Measurements from ENCODE around the gene ABCA1.
"Not testable (repeated sequence)": the region's sequence is repeated elsewhere in the genome, so short reads cannot be mapped to it uniquely, and the experiment has no call there.

Gene ABCA1

GRCh38 chr9:104963076-104963475 is 35.1 kb upstream of the ABCA1 start:
- CTCF ChIA-PET: no interaction called here
- DNase-seq (ENCODE audit: extremely low spot score): no peak
- TF ChIP-seq FOXK2 (IDR thresholded peaks at IDR 0.05) (no peak), ARNT (IDR thresholded peaks at IDR 0.05) (no peak), HDGF (IDR thresholded peaks at IDR 0.05; ENCODE audit: borderline replicate concordance) (no peak), PKNOX1 (IDR thresholded peaks at IDR 0.05) (no peak), TARDBP (IDR thresholded peaks at IDR 0.05) (no peak), FOXA1 (IDR thresholded peaks at IDR 0.05) (no peak), FOXM1 (IDR thresholded peaks at IDR 0.05; ENCODE audit: borderline replicate concordance) (no peak), BHLHE40 (IDR thresholded peaks at IDR 0.05; ENCODE audit: borderline replicate concordance) (no peak), L3MBTL2 (conservative IDR thresholded peaks at IDR 0.05) (no peak), NFRKB (IDR thresholded peaks at IDR 0.05) (no peak), CTBP1 (IDR thresholded peaks at IDR 0.05; ENCODE audit: borderline replicate concordance) (no peak), ZNF384 (IDR thresholded peaks at IDR 0.05) (no peak), LEF1 (IDR thresholded peaks at IDR 0.05; ENCODE audit: borderline replicate concordance) (no peak), SP1 (IDR thresholded peaks at IDR 0.05) (no peak), SUZ12 (IDR thresholded peaks at IDR 0.05) (no peak), ELF4 (IDR thresholded peaks at IDR 0.05) (no peak)
- POLR2A ChIA-PET: no interaction called here

DNA sequence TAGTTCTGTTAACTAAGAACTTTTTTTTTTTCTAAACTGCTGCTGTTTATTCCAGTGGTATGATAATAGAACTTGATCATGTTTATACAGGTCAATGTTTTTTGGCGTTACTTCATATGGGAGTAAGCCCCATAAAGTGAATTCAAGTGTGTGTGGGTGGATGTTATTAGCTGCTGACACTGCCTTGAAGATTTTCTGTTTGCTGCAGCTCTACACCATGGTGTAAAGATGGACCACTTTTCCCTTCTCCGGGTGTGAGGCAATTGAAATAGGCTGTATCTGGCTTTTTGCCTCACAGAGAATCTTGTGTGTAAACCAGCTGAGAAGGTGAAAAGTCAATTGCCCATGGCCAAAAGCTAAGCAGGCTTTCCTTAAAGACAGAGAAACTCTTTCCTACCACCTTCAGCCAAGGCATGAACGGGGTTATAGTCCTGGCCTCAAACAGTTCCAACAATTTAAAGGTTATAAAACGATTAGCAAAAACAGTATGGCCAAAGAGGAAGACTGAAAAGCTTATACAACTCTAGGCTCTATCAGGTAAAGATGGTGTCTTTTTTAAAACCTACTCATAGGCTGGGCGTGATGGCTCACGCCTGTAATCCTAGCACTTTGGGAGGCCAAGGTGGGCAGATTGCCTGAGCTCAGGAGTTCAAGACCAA is 33.9 kb upstream of the ABCA1 start:
- CTCF ChIA-PET: no interaction called here
- DNase-seq (ENCODE audit: extremely low spot score): no peak
- POLR2A ChIA-PET: no interaction called here
- no peak for TF ChIP-seq ELF4 (IDR thresholded peaks at IDR 0.05)

- POLR2A ChIA-PET: no interaction called here
- CTCF ChIA-PET: no interaction called here
- DNase-seq (ENCODE audit: extremely low spot score): peak; percentile 41
- no peak for TF ChIP-seq FOXM1 (IDR thresholded peaks at IDR 0.05; ENCODE audit: borderline replicate concordance)
- TF ChIP-seq FOXK2 (IDR thresholded peaks at IDR 0.05): no peak
Measured at GRCh38 chr9:104961238-104961637, 33.3 kb upstream of the ABCA1 start.

GRCh38 chr9:104960662-104961061 is 32.7 kb upstream of the ABCA1 start:
- no peak for DNase-seq (ENCODE audit: extremely low spot score)
- no peak for TF ChIP-seq TARDBP (IDR thresholded peaks at IDR 0.05)
- no peak for TF ChIP-seq SP1 (IDR thresholded peaks at IDR 0.05)
- ChIA-PET CTCF (no interaction called here), POLR2A (no interaction called here)

DNA sequence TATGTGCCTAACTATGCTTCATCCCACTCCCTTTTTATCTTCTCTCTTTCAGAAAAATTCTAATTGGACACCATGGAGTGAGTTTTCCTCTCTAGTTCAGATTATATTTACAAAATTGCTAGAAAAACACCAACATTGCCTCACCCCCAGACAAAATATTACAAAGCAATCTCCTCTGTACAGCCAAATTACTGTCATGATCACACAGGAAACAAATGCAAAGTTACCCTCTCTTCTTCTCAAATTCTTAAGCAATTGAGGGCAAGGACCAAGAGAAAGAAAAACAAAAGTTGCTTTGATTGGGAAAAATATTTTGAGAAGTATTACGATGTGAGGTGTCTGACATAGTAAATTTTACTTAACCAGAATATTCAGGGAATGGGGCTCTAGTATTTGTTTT is 30.8 kb upstream of the ABCA1 start:
- ChIA-PET POLR2A (no interaction called here), CTCF (no interaction called here)
- TF ChIP-seq PKNOX1 (IDR thresholded peaks at IDR 0.05): no peak
- no peak for TF ChIP-seq FOXA1 (IDR thresholded peaks at IDR 0.05)
- TF ChIP-seq ZNF384 (IDR thresholded peaks at IDR 0.05): no peak
- no peak for TF ChIP-seq CTBP1 (IDR thresholded peaks at IDR 0.05; ENCODE audit: borderline replicate concordance)
- TF ChIP-seq ARNT (IDR thresholded peaks at IDR 0.05): no peak
- no peak for TF ChIP-seq L3MBTL2 (conservative IDR thresholded peaks at IDR 0.05)
- TF ChIP-seq FOXM1 (IDR thresholded peaks at IDR 0.05; ENCODE audit: borderline replicate concordance): no peak
- TF ChIP-seq NFRKB (IDR thresholded peaks at IDR 0.05): no peak
- no peak for TF ChIP-seq BHLHE40 (IDR thresholded peaks at IDR 0.05; ENCODE audit: borderline replicate concordance)
- no peak for TF ChIP-seq FOXK2 (IDR thresholded peaks at IDR 0.05)
- TF ChIP-seq HDGF (IDR thresholded peaks at IDR 0.05; ENCODE audit: borderline replicate concordance): no peak
- TF ChIP-seq SUZ12 (IDR thresholded peaks at IDR 0.05): no peak
- no peak for TF ChIP-seq TARDBP (IDR thresholded peaks at IDR 0.05)
- no peak for TF ChIP-seq LEF1 (IDR thresholded peaks at IDR 0.05; ENCODE audit: borderline replicate concordance)
- no peak for TF ChIP-seq ELF4 (IDR thresholded peaks at IDR 0.05)
- TF ChIP-seq SP1 (IDR thresholded peaks at IDR 0.05): no peak
- no peak for DNase-seq (ENCODE audit: extremely low spot score)

- CTCF ChIA-PET; POLR2A ChIA-PET; DNase-seq (ENCODE audit: extremely low spot score): not testable (repeated sequence)
Measured at GRCh38 chr9:104958006-104958405, 30.1 kb upstream of the ABCA1 start.

DNA sequence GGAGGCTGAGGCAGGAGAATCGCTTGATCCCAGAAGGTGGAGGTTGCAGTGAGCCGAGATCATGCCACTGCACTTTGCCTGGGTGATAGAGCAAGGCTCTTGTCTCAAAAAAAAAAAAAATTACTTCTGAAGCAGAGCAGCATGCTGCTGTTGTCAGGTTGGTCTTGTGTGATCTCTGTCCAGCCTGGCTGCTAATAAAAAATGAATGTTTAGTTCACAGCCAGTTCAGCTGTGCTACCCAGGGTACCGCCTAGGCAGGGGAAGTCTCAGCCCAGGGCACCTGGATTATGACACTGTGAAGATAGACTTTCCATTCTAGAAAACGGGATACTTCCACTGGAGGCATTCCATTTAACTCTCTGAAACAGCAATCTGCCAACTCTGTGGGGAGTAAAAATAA is 23.5 kb upstream of the ABCA1 start:
- POLR2A ChIA-PET: no interaction called here

More for the DNA sequence above, 23.5 kb upstream of the ABCA1 start:
- TF ChIP-seq ZNF384 (IDR thresholded peaks at IDR 0.05) (no peak), ELF4 (IDR thresholded peaks at IDR 0.05) (no peak), LEF1 (IDR thresholded peaks at IDR 0.05; ENCODE audit: borderline replicate concordance) (no peak), ARNT (IDR thresholded peaks at IDR 0.05) (no peak), FOXK2 (IDR thresholded peaks at IDR 0.05) (no peak), CTBP1 (IDR thresholded peaks at IDR 0.05; ENCODE audit: borderline replicate concordance) (no peak), HDGF (IDR thresholded peaks at IDR 0.05; ENCODE audit: borderline replicate concordance) (no peak), L3MBTL2 (conservative IDR thresholded peaks at IDR 0.05) (no peak), SP1 (IDR thresholded peaks at IDR 0.05) (no peak), TARDBP (IDR thresholded peaks at IDR 0.05) (no peak), FOXA1 (IDR thresholded peaks at IDR 0.05) (no peak), PKNOX1 (IDR thresholded peaks at IDR 0.05) (no peak), SUZ12 (IDR thresholded peaks at IDR 0.05) (no peak), NFRKB (IDR thresholded peaks at IDR 0.05) (no peak), BHLHE40 (IDR thresholded peaks at IDR 0.05; ENCODE audit: borderline replicate concordance) (no peak), FOXM1 (IDR thresholded peaks at IDR 0.05; ENCODE audit: borderline replicate concordance) (no peak)
- CTCF ChIA-PET: interaction anchor here (0.7 kb wide), 1 partner anchor 82 kb away, joined by 3 read pairs; no protein-coding TSS in a partner anchor
- no peak for DNase-seq (ENCODE audit: extremely low spot score)
